GM18517 (cell line): Measurements from ENCODE around the gene LMAN1L.

Source experiments
- ATAC-seq: cut with Tn5 transposase; IDR thresholded peaks from one replicate; pipeline ENCODE4 v1.9.1; 2021; ENCODE audit warnings: mild to moderate bottlenecking, moderate library complexity; ENCODE audit not compliant: unreplicated experiment

LMAN1L gene

GRCh38 chr15:74792227-74793016 is 20.2 kb upstream of the LMAN1L start:
- no peak for ATAC-seq

GRCh38 chr15:74793135-74794028 is 19.3 kb upstream of the LMAN1L start:
- no peak for ATAC-seq

- ATAC-seq = no peak
Observed at GRCh38 chr15:74794248-74794969, 18.2 kb upstream of the LMAN1L start.

GRCh38 chr15:74794970-74795349 is 17.7 kb upstream of the LMAN1L start:
- ATAC-seq = no peak

- no peak for ATAC-seq
Observed at GRCh38 chr15:74795966-74796625, 16.5 kb upstream of the LMAN1L start.

- ATAC-seq = no peak
Observed at GRCh38 chr15:74798388-74799254, 14.0 kb upstream of the LMAN1L start.

- no peak for ATAC-seq
Observed at GRCh38 chr15:74799255-74799855, 13.3 kb upstream of the LMAN1L start.

- ATAC-seq = peak; percentile 56
Observed at GRCh38 chr15:74799856-74800558, 12.6 kb upstream of the LMAN1L start.

GRCh38 chr15:74800559-74801094 is 12.0 kb upstream of the LMAN1L start:
- ATAC-seq = no peak

- no peak for ATAC-seq
Observed at GRCh38 chr15:74801311-74801997, 11.2 kb upstream of the LMAN1L start.

- no peak for ATAC-seq
Observed at GRCh38 chr15:74802290-74802689, 10.3 kb upstream of the LMAN1L start.

- ATAC-seq = no peak
Observed at GRCh38 chr15:74802862-74803447, 9.7 kb upstream of the LMAN1L start.

- no peak for ATAC-seq
Observed at GRCh38 chr15:74804935-74805334, 7.7 kb upstream of the LMAN1L start.

GRCh38 chr15:74807282-74807681 is 5.4 kb upstream of the LMAN1L start:
- ATAC-seq = no peak

- no peak for ATAC-seq
Observed at GRCh38 chr15:74808078-74808839, 4.4 kb upstream of the LMAN1L start.

- ATAC-seq = no peak
Observed at GRCh38 chr15:74808840-74809229, 3.8 kb upstream of the LMAN1L start.

GRCh38 chr15:74809242-74809641 is 3.4 kb upstream of the LMAN1L start:
- no peak for ATAC-seq
